Fibroblast of lung (primary cell): ENCODE measurements around the gene FAS. TPM values are rescaled to one million over a fixed set of nuclear protein-coding genes. Genes with fewer than 3 reads are reported as not detected.
A peak's percentile ranks its signal among the peaks of the same experiment; 100 is the strongest.

ENCODE experiments used
- DNase-seq, 2 donors: peaks; one replicate each; pipeline versions ENCODE4 v3.0.0 to v3.0.0-alpha.2; 2010; ENCODE audit warnings: low read depth in 2 of 2
- H2AFZ ChIP-seq: 2 replicates; pipeline ENCODE4 v1.5.1; 2012; ENCODE audit warnings: low read length, control low read depth, inconsistent platforms
- H3K27ac ChIP-seq: 2 replicates; pipeline ENCODE4 v1.5.1; 2011; ENCODE audit warnings: low read length, control low read depth; ENCODE audit not compliant: insufficient read depth
- H3K27me3 ChIP-seq: 2 replicates; pipeline ENCODE4 v1.5.1; 2011; ENCODE audit warnings: mild to moderate bottlenecking, low read length; ENCODE audit not compliant: control insufficient read depth, insufficient read depth
- H3K36me3 ChIP-seq: 2 replicates; pipeline ENCODE4 v1.5.1; 2011; ENCODE audit warnings: low read length; ENCODE audit not compliant: control insufficient read depth, insufficient read depth
- H3K4me1 ChIP-seq: 2 replicates; pipeline ENCODE4 v1.5.1; 2011; ENCODE audit warnings: low read length; ENCODE audit not compliant: control insufficient read depth, insufficient read depth; ENCODE audit errors: extremely low read depth
- H3K4me2 ChIP-seq: 2 replicates; pipeline ENCODE4 v1.5.1; 2011; ENCODE audit warnings: low read length, control low read depth; ENCODE audit not compliant: insufficient read depth; ENCODE audit errors: extremely low read depth
- H3K4me3 ChIP-seq, 4 experiments: fragments of 200-600 bp in 1 of 4; sonication (generic) in 1 of 4; replicated peaks in 1 of 4; 2 replicates each; pipeline ENCODE4 v1.5.1; 2011 to 2016; ENCODE audit warnings: low read length in 4 of 4, low read depth in 3 of 4, mild to moderate bottlenecking in 3 of 4, control low read depth in 2 of 4, inconsistent platforms in 1 of 4, mixed read lengths in 1 of 4; ENCODE audit not compliant: insufficient read depth in 1 of 4; ENCODE audit errors: control extremely low read depth in 1 of 4
- H3K79me2 ChIP-seq: 2 replicates; pipeline ENCODE4 v1.5.1; 2012; ENCODE audit warnings: mild to moderate bottlenecking, low read length, inconsistent platforms; ENCODE audit not compliant: control insufficient read depth, insufficient read depth
- H3K9ac ChIP-seq: 2 replicates; pipeline ENCODE4 v1.5.1; 2011; ENCODE audit warnings: mild to moderate bottlenecking, low read length, control low read depth; ENCODE audit not compliant: insufficient read depth
- H3K9me3 ChIP-seq: 2 replicates; pipeline ENCODE4 v1.5.1; 2012; ENCODE audit warnings: low read depth, low read length; ENCODE audit not compliant: control insufficient read depth, insufficient read depth
- H4K20me1 ChIP-seq: 2 replicates; pipeline ENCODE4 v1.5.1; 2011; ENCODE audit warnings: low read length; ENCODE audit not compliant: control insufficient read depth, insufficient read depth; ENCODE audit errors: extremely low read depth
- CTCF ChIP-seq, 2 donors: IDR thresholded peaks in 1 of 2; conservative IDR thresholded peaks in 1 of 2; 1 replicate in 1 of 2; 2 replicates in 1 of 2; pipeline ENCODE4 v1.5.1; 2011 to 2012; ENCODE audit warnings: low read length in 2 of 2, control low read depth in 1 of 2, inconsistent platforms in 1 of 2, low read depth in 1 of 2, mild to moderate bottlenecking in 1 of 2
- EZH2 ChIP-seq: IDR thresholded peaks from 2 replicates; pipeline ENCODE4 v1.5.1; 2012; ENCODE audit warnings: low read length, control low read depth, mild to moderate bottlenecking; ENCODE audit errors: missing control alignments
- polyA plus RNA-seq, 2 donors: library from polyadenylated mRNA; depleted of rRNA in 1 of 2; stranded (reverse) in 1 of 2; unstranded in 1 of 2; fragments of >200 nt; gene quantifications; 2 replicates each; pipeline ENCODE4 v1.2.1, GENCODE V29; 2011 to 2012; ENCODE audit warnings: missing spikeins in 1 of 2
- total RNA-seq: library from RNA; depleted of rRNA; stranded (reverse); fragments of >200 nt; gene quantifications from 2 replicates; pipeline ENCODE4 v1.2.1, GENCODE V29; 2014

Gene FAS
- total and polyA plus RNA-seq, 2 donors (not counting 1 experiment from before 2014, with no cell fraction given) = 77.8 to 124 TPM

GRCh38 chr10:89001024-89001728 is 10.6 kb downstream of the FAS start:
- no peak for DNase-seq
- Histone ChIP-seq H3K36me3 (peaks cover 5% of the 10 kb centered on the region), H3K27ac (peak overlapping the region; percentile 70), H3K9ac (peak overlapping the region; percentile 16), H3K9me3 (no peaks in the 10 kb centered on the region), H3K4me3 (peak overlapping the region in 3 of 4 experiments; percentile 24 to 45 (median 41)), H3K27me3 (no peaks in the 10 kb centered on the region), H3K79me2 (peaks cover 57% of the 10 kb centered on the region), H2AFZ (no peak overlapping the region), H3K4me2 (peak overlapping the region; percentile 92), H4K20me1 (no peaks in the 10 kb centered on the region), H3K4me1 (peaks cover 13% of the 10 kb centered on the region)
- TF ChIP-seq EZH2 (no peak), CTCF (conservative IDR thresholded peaks at IDR 0.05 in 1 of 2, IDR thresholded peaks at IDR 0.05 in 1 of 2; ENCODE audit: low read depth in 1 of 2, low read length in 2 of 2) (no peak)

DNA sequence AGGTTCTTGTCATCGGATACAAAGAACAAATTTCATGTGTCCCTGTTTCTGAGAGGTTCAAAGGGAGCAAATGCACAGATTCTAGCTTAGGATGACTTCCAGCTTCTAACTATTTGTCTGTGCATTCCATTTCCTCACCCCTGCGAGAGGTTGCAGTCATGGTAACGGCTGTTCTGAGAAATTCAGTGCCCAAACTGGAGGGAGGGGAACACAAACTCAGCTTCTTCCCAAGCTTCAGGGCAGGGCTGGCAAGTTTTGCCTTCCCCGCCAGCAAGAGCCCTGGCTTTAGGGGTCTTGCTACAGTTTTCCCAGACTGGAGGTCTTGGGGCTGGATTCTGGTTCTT is 11.1 kb downstream of the FAS start:
- peak overlapping the region; percentile 5 for H3K9ac ChIP-seq
- DNase-seq = peak; percentile 34 to 41
- peaks cover 5% of the 10 kb centered on the region for H3K36me3 ChIP-seq
- no peak overlapping the region for H3K4me3 ChIP-seq
- H3K4me2 ChIP-seq = peak overlapping the region; percentile 92
- peaks cover 51% of the 10 kb centered on the region for H3K79me2 ChIP-seq
- H2AFZ ChIP-seq = no peak overlapping the region
- no peaks in the 10 kb centered on the region for H3K27me3 ChIP-seq
- no peaks in the 10 kb centered on the region for H4K20me1 ChIP-seq
- no peaks in the 10 kb centered on the region for H3K9me3 ChIP-seq
- H3K27ac ChIP-seq = peak overlapping the region; percentile 70
- TF ChIP-seq CTCF (conservative IDR thresholded peaks at IDR 0.05 in 1 of 2, IDR thresholded peaks at IDR 0.05 in 1 of 2; ENCODE audit: low read depth in 1 of 2, low read length in 2 of 2) (no peak), EZH2 (no peak)
- peaks cover 13% of the 10 kb centered on the region for H3K4me1 ChIP-seq

- H3K27ac ChIP-seq = peak overlapping the region; percentile 70
- no peaks in the 10 kb centered on the region for H3K27me3 ChIP-seq
- no peak overlapping the region for H2AFZ ChIP-seq
- no peak overlapping the region for H3K4me2 ChIP-seq
- no peak for DNase-seq
- H3K79me2 ChIP-seq = peaks cover 44% of the 10 kb centered on the region
- no peaks in the 10 kb centered on the region for H4K20me1 ChIP-seq
- H3K9ac ChIP-seq = no peak overlapping the region
- peaks cover 10% of the 10 kb centered on the region for H3K4me1 ChIP-seq
- no peaks in the 10 kb centered on the region for H3K9me3 ChIP-seq
- no peak for TF ChIP-seq EZH2
- TF ChIP-seq CTCF (conservative IDR thresholded peaks at IDR 0.05 in 1 of 2, IDR thresholded peaks at IDR 0.05 in 1 of 2; ENCODE audit: low read depth in 1 of 2, low read length in 2 of 2) = no peak
- peaks cover 5% of the 10 kb centered on the region for H3K36me3 ChIP-seq
- H3K4me3 ChIP-seq = no peak overlapping the region
Observed at GRCh38 chr10:89002226-89002978, 11.8 kb downstream of the FAS start.
